Neural crest cell (in vitro differentiated cells): Measurements from ENCODE around the gene EXOC3. TPM values are rescaled to one million over a fixed set of nuclear protein-coding genes. Genes with fewer than 3 reads are reported as not detected.

Experiments
- DNase-seq: peaks from one replicate; pipeline ENCODE4 v3.0.0; 2021; ENCODE audit warnings: low read depth, mixed read lengths, low spot score
- H3K27ac Mint-ChIP-seq: one replicate; pipeline ENCODE4 v1.8.0; 2021; ENCODE audit warnings: mild to moderate bottlenecking, mixed read lengths; ENCODE audit not compliant: unreplicated experiment
- H3K27me3 Mint-ChIP-seq: 2 replicates; pipeline ENCODE4 v1.8.0; 2021; ENCODE audit warnings: low read depth, mild to moderate bottlenecking, mixed read lengths
- H3K36me3 Mint-ChIP-seq: 2 replicates; pipeline ENCODE4 v1.8.0; 2021; ENCODE audit warnings: low read depth, mild to moderate bottlenecking, mixed read lengths
- H3K4me1 Mint-ChIP-seq: 2 replicates; pipeline ENCODE4 v1.8.0; 2021; ENCODE audit warnings: mixed read lengths
- H3K4me3 Mint-ChIP-seq: one replicate; pipeline ENCODE4 v1.8.0; 2021; ENCODE audit warnings: mild to moderate bottlenecking, mixed read lengths
- H3K9me3 Mint-ChIP-seq: 2 replicates; pipeline ENCODE4 v1.8.0; 2021; ENCODE audit warnings: mixed read lengths
- total RNA-seq: library from RNA; stranded (reverse); gene quantifications from 2 replicates; pipeline ENCODE4 v1.2.1, GENCODE V29; 2021
- TF ChIP-seq, protein P1 (sequence below): fragments of 200-600 bp; sonication (generic); conservative IDR thresholded peaks from 2 replicates; pipeline ENCODE4 v1.5.0; 2021; ENCODE audit warnings: antibody characterized with exemption, mild to moderate bottlenecking

The EXOC3 gene
- total RNA-seq, 1 donor from 2014 or later = 61.3 TPM

DNA sequence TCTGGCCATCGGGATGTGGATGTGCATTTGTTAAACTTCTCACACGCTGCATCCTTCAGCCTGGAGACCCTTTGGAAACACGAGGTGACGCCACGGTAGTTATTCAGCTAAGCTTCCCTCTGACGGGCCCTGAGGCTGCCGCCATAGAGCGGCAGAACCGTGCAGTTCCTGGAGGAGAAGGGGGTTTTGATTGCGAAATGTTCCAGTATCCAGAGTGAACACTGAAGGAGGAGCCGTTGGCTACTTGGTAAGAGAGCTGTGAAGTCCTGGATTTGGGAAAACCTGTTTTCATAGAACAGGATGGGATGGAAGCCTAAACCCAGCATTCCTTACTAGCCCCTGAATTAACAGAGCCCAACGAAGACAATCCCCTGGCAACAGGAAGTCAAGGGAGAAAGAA lies 23.0 kb upstream of the EXOC3 start:
- no peak overlapping the region for H3K27ac Mint-ChIP-seq
- no peaks in the 10 kb centered on the region for H3K9me3 Mint-ChIP-seq
- H3K4me3 Mint-ChIP-seq = no peak overlapping the region
- TF ChIP-seq, protein P1, sequence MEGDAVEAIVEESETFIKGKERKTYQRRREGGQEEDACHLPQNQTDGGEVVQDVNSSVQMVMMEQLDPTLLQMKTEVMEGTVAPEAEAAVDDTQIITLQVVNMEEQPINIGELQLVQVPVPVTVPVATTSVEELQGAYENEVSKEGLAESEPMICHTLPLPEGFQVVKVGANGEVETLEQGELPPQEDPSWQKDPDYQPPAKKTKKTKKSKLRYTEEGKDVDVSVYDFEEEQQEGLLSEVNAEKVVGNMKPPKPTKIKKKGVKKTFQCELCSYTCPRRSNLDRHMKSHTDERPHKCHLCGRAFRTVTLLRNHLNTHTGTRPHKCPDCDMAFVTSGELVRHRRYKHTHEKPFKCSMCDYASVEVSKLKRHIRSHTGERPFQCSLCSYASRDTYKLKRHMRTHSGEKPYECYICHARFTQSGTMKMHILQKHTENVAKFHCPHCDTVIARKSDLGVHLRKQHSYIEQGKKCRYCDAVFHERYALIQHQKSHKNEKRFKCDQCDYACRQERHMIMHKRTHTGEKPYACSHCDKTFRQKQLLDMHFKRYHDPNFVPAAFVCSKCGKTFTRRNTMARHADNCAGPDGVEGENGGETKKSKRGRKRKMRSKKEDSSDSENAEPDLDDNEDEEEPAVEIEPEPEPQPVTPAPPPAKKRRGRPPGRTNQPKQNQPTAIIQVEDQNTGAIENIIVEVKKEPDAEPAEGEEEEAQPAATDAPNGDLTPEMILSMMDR = no peak
- no peaks in the 10 kb centered on the region for H3K27me3 Mint-ChIP-seq
- DNase-seq = no peak
- no peaks in the 10 kb centered on the region for H3K36me3 Mint-ChIP-seq
- peaks cover 19% of the 10 kb centered on the region for H3K4me1 Mint-ChIP-seq

DNA sequence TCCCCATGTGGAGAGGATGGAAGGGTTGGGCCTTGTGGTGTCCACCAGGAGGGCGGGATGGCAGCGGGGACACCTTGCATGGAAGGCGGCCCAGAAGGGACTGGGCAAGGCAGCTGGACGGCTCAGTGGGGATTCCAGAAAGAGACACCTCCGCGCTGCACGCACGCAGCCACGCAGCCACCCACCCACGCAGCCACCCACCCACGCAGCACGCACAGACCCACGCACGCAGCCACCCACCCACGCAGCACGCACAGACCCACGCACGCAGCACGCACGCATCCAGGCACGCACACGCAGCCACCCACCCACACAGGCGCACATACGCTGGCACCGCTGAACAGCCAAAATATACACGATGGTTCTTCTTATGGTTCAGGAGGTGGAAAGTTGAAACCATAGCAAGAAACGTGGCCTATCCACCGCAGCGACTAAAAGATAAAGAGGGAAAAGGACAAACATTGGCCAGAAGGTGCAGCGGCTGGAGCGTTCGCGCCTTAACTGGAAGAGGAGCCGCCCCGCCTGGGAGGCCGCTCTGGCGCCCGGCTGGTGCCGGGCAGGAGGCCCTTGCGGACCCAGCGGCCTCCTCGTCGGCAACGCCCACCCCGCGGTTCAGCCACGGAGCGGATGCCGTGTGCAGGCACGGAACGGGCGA lies 22.2 kb upstream of the EXOC3 start:
- DNase-seq = no peak

DNA sequence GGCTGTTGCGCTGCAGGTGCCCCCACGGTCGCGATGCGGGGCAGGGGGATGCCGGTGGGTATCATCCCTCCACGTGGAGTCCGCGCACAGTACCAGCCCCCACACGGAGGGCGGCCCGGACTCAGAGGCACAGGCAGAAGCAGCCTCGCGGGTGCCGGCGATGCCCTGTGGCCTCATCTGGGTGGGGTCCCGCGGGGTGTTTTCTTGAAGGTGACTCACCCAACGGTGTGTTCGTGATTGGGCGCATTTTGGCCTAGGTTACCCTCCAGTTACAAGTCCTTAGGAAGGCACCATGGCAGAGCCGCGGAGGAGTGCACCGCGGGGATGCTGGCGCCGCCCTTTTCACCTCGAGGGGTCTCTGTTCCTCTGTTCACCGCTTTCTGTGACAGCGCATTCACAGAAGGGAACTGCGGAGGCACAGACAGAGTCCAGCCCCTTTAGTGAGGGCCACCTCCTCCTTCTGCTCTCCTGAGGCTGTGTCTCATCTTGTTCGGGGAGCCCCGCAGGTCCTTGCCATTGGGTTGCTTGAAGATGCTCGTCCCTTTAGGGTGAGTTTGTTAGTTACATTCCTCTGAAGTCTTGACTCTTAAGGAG lies 21.6 kb upstream of the EXOC3 start:
- DNase-seq = no peak
- H3K4me3 Mint-ChIP-seq = no peak overlapping the region
- no peaks in the 10 kb centered on the region for H3K27me3 Mint-ChIP-seq
- H3K4me1 Mint-ChIP-seq = peaks cover 12% of the 10 kb centered on the region
- TF ChIP-seq, protein P1 = no peak
- H3K27ac Mint-ChIP-seq = no peak overlapping the region
- peaks cover 4% of the 10 kb centered on the region for H3K9me3 Mint-ChIP-seq
- peaks cover 3% of the 10 kb centered on the region for H3K36me3 Mint-ChIP-seq

More for the DNA sequence above, 22.2 kb upstream of the EXOC3 start:
- Mint-ChIP-seq H3K36me3 (no peaks in the 10 kb centered on the region), H3K4me1 (peaks cover 15% of the 10 kb centered on the region), H3K27me3 (no peaks in the 10 kb centered on the region), H3K27ac (no peak overlapping the region), H3K9me3 (no peaks in the 10 kb centered on the region), H3K4me3 (no peak overlapping the region)
- TF ChIP-seq, protein P1 = no peak

DNA sequence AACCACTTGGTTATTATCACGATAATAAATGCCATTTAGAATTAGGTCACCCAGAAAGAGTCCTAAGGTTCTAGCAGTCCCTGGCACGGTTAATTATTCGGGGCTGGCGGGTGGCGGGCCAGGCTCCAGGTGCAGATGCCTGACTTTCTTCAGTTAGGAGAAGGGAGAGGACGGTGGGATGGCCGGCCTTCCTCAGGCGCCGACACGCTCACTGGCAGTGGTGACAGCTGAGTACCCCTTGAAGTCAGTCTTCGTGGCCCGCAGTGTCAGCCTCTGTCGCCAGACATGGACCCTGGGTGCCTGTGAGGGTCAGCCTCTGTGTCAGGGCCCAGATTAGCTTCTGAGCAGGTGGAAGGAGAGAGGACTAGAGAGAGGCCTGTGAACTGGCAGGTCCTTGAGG lies 21.1 kb upstream of the EXOC3 start:
- no peak overlapping the region for H3K4me3 Mint-ChIP-seq
- no peak for DNase-seq
- H3K9me3 Mint-ChIP-seq = peaks cover 8% of the 10 kb centered on the region
- no peak overlapping the region for H3K27ac Mint-ChIP-seq
- H3K36me3 Mint-ChIP-seq = peaks cover 4% of the 10 kb centered on the region
- H3K4me1 Mint-ChIP-seq = peaks cover 12% of the 10 kb centered on the region
- H3K27me3 Mint-ChIP-seq = no peaks in the 10 kb centered on the region
- TF ChIP-seq, protein P1 = no peak

DNA sequence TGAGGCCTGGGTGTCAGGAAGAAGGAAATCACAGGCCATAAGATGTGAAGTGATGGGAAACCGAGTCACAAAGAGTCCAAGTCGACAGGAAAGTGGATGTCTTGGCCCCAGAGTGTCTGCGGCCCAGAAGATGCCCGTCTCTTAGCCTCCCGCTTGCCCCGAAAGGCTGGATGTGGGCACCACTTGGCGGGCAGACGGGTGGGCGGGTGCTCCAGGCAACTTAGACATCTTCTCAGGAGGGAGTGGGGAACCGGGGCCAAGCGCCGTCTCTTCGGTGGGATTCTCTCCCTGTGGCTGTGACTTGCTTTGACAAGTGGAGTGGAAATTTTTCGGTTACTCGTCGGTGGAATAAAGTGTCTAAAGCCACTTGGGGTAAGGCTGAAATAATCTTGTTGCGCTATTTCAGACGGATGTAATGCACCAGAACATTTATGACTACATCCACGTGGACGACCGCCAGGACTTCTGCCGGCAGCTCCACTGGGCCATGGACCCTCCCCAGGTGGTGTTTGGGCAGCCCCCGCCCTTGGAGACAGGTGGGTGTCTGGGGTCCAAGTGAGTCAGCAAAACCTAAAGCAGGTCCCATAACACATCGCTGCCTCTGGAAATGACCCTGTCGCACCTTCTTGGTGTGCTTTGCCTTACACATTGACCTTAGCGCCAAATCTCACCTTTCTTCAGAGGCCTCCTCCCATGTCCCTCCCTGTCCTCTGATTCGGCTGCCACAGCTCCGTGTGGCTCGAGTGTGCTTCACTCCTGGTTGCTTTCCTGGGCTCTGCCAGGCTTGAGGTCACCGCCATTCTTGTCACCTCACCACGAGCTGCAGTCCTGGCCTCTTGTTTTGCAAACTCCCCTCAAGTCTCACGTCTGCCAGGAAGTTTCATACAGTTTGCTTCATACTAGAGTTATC lies 20.4 kb upstream of the EXOC3 start:
- peak overlapping the region; percentile 50 for H3K27ac Mint-ChIP-seq

More for the DNA sequence above, 20.4 kb upstream of the EXOC3 start:
- DNase-seq = no peak
- Mint-ChIP-seq H3K4me1 (peaks cover 12% of the 10 kb centered on the region), H3K4me3 (no peak overlapping the region), H3K9me3 (peaks cover 8% of the 10 kb centered on the region), H3K27me3 (no peaks in the 10 kb centered on the region), H3K36me3 (peaks cover 4% of the 10 kb centered on the region)
- TF ChIP-seq, protein P1 = no peak
